COLO829 (cell line): ENCODE measurements around the gene TNFRSF8.
"Not testable (repeated sequence)": the region's sequence is repeated elsewhere in the genome, so short reads cannot be mapped to it uniquely, and the experiment has no call there.

Source experiments
- DNase-seq: peaks from one replicate; pipeline ENCODE4 v3.0.0; 2012; ENCODE audit warnings: low spot score

The TNFRSF8 gene

DNA sequence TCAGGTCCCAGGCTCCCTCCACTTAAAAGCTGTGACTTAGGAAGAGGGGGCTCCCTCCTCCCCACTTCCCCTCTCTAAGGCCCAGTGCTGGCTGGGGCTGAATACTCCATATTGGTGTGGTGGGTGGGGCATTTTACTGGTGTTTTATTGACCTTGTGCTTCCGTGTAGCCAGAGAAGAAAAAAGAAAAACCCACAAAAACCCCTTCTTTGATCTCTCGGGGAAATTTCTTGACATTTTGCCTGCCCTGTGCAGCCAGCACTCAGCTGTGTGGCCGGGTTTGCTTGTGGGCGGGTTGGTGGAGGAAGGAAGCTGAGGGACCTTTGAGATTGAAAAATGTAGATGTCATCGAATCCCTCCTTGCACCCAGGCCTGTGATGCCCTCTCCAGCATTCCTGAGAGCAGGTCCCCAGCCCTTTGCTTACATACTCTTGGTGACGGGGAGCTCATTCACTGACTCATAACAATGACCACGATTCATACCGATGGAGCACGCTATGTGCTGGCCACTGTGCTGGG, 24.8 kb downstream of the TNFRSF8 start:
- no peak for DNase-seq

DNA sequence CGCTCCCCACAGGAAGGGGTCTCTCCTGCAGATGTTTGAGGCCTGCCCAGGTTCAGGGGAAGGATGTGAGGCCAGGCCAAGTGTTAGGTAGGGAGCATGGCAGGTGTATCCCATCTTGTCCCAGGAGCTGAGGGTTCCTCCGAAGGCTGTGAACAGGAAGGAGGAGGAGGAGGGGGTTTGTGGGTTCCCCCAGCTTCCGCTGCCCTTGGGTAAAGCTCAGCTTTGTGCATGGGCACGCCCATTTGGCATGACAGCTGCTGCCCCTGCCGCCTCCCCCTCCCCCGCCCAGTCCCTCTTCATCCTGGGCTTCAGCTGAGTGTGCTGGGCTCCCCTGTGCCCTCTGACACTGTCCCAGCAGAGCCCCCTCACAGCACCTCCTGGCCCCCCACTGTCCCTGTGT, 25.5 kb downstream of the TNFRSF8 start:
- DNase-seq = no peak

DNA sequence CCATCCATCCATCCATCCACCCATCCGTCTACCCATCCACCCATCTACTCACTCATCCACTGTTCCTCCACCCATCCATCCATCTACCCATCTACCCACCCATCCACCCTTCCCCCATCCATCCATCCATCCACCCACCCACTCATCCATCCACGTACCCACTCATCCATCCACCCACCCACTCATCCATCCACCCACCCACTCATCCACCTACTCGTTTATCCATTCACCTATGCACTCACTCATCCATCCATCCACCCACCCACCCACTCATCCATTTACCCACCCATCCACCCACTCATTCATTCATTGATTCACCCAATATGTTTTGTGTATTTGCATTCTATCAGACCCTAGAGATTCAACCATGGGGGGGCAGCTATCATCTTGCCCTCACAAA, 27.2 kb downstream of the TNFRSF8 start:
- no peak for DNase-seq

DNA sequence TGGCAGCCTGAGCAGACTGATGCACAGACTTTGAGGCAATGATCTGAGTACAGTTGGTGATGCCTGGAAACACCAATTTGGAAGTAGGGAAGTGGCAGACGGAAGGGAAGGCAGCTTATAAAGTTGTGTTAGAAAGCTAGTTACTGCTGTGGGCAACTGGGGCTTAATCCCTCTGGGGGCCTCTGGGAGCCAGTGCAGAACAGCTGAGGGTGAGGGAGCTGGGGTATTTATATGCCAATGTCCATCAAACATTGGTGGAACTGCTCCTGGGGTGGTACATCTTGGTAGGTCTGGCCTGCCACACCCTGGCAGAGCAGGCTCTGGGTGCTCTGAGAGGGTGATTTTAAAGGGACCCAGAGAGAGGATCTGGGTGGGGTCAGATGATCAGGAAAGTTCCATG, 28.1 kb downstream of the TNFRSF8 start:
- no peak for DNase-seq

DNA sequence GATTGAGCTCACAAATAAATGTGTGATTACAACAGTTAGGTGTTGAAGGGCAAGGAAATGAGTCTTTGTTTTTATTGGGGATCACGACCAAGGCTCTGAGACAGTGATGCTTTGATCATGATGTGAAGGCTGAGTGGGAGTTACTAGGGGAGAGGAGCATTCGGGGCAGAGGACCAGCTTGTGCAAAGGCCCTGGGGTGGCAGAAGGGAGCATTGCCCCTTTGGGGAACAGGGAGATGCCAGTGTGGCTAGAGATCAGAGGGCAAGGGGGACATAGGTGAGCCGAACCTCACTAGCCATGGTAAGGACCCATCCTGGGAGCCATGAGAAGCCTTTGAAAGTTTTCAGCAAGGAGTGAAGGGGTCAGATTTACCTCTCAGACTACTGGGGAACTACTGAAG, 31.1 kb downstream of the TNFRSF8 start:
- no peak for DNase-seq

DNA sequence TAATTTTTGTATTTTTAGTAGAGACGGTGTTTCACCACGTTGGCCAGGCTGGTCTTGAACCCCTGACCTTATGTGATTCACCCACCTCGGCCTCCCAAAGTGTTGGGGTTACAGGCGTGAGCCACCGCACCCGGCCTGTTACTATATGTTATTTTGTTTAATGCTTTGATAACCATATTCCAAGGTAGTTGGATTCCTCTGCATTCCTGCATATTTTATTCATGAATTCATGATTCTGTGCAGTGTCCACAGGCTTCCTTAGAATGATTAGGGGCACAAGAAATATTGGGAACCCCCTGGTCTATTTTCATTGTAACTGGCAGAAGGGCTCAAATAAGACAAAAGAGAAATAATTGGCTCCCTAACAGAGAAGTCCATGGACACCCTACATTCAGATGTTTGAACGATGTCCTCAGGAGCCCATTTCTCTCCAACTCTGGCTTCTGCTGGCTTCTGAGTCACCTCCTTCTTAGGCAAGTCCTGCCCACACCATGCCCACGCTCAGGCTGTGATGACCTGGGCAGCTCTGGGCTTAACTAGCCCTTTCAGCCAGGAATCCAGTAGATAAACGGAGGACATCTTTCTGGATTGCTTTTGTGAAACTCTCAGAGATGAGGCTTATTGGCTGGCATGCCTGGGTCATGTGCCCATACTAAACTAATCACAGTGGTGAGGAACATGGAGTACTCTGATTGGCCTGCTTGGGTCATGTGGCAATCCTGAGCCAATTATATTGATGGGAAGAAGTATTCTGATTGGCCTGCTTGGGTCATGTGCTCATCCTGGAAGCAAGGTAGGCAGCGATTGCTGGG, 32.6 kb downstream of the TNFRSF8 start:
- peak; percentile 31 for DNase-seq

DNA sequence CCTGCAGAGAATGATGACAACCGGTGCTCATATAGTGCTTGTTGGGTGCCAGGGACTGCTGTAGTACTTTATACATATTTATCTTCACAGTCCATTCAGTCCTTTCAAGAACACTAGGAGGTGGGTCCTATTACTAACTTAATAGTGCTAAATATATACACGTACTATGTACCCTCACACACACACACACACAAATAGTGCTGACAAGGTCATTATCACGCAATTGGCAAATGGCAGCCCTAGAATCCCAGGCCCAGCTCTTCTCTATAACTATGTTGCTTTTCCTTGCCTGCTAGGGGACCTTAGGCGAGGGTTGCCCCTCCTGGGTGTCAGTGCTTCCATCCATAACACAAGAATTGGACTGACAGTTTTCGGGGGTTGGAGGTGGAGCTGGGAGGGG, 33.5 kb downstream of the TNFRSF8 start:
- DNase-seq = no peak

DNA sequence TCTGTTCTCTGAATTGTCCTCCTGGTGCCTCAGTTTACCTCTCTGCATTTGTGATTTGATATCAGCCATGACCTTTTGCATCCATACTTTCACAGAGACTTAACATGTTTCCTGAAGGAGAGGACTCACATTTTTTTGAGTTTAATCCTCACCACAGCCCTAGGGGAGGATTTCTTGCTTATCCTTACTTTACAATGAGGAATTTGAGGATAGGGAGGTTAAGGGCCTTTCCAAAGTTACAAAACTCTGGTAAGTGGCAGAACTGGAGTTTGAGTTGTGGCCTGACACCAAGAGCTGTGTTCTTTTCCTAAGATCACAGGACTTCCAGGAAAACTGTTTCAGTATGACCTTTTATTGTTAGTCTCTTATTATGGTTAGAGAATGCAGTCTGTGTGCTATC, 34.2 kb downstream of the TNFRSF8 start:
- DNase-seq = no peak

DNA sequence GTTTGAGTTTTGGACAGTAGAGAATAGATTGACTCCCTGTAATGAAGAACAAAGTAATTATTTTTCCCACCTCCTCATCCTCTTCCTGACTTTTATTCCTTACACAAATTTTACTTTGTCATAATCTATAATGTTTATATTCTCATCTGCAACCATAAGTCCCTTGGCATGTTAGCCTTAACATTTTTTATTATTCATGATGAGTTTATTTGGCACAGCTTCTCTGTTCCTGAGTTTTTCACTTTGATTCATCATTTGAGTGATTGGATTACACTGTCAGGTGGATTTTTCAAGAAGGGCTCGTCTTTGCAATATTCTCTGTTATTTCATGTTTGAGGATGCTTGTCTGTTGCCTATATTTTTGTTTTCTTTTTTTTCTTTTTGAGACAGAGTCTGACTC, 35.7 kb downstream of the TNFRSF8 start:
- no peak for DNase-seq

DNA sequence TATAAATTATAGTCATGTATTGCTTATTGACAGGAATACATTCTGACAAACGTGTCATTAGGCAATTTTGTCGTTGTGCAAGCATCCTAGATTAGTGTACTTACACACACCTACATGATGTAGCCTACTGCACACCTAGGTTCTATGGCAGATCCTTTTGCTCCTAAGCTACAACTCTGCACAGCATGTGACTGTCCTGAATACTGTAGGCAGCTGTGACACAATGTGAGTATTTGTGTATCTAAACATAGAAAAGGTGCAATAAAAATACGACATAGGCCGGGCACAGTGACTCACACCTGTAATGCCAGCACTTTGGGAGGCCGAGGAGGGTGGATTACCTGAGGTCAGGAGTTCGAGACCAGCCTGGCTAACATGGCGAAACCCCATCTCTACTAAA, 36.5 kb downstream of the TNFRSF8 start:
- DNase-seq = no peak

DNA sequence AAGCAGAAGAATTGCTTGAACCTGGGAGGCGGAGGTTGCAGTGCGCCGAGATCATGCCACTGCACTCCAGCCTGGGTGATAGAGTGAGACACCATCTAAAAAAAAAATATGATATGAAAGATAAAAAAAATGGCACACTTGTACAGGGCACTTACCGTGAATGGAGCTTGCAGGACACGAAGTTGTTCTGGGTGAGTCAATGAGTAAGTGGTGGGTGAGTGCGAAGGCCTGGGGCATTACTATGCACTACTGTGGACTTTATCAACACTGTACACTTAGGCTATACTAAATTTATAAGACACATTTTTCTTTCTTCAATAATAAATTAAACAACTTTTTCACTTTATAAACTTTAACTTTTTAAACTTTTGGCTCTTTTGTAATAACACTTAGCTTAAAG, 37.0 kb downstream of the TNFRSF8 start:
- DNase-seq = no peak

DNA sequence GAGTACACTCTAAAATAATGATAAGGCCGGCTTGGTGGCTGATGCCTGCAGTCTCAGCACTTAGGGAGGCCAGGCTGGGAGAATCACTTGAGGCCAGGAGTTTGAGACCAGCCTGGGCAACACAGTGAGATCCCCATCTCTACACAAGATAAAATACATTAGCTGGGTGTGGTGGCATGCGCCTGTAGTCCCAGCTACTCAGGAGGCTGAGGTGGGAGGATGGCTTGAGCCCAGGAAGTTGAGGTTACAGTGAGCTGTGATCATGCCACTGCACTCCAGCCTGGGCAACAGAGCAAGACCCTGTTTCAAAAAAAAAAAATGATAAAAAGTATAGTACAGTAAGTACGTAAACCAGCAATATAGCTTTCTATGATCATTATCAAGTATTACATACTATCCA, 38.0 kb downstream of the TNFRSF8 start:
- not testable (repeated sequence) for DNase-seq

DNA sequence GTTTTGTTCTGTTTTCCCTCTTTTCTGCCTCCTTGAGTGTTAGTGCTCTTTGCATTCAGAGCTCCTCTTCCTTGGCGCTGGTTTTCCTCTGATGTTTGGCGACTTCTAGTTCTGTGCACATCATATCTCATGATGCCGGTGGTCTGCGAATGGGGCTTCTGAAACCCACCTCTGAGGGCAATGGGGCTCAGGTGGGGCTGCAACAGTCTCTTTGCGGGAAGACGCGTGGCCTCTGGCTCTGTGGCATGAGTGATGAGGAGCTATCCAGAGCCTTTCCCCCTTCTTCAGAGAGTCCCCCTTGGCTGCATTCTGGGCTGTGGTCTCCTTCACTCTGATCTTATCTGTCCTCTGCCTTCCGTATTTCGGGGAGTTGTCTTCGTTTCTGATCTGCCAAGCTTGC, 39.0 kb downstream of the TNFRSF8 start:
- no peak for DNase-seq

DNA sequence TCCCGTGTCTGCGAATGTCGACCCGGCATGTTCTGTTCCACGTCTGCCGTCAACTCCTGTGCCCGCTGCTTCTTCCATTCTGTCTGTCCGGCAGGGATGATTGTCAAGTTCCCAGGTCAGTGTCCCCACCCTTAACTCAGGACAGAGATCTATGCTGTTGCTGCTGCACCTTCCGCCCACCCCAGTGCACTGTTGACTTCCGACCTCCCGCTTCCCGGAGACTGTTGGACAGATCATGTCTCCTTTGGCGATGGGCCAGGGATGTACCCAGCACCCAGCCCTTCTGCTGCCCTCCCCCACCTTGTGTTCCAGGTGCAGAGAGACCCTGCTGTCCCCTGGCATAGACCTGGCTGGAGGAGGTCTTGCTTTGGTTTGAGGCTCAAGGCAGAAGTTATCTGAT, 41.3 kb downstream of the TNFRSF8 start:
- DNase-seq = no peak

DNA sequence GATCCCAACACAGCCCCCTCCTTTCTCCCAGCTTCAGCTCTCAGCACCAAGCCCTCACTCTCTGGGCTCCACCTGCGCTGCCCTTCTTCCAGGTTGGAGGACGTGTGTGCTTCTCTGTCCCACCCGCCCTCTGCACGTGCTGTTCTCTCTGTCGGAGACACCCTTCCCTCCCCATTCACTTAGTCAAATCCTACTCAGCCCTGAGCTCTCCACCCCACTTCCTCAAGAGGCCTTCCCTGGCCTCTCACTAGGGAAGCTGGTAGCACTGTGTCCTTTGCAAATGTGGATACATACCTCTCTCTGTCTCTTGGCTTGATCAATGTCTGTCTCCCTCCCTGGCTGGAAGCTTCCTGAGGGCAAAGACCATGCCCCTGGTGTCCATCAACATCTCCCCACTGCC, 43.0 kb downstream of the TNFRSF8 start:
- no peak for DNase-seq

DNA sequence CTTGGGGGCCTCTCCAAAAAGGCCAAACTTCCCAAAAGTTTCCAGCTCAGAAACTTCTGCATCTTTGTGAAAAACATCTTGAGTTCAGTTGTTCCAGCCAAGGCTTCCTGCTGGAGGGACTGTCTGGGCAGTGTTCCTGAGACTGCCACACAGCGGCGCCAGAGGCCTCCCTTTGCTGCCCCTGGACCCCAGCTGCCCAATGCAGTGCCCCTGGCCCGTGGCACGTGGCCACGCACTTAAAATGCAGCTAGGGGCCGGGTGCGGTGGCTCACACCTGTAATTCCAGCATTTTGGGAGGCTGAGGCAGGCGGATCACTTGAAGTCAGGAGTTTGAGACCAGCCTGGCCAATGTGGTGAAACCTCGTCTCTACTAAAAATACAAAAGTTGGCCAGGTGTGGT, 43.8 kb downstream of the TNFRSF8 start:
- peak; percentile 29 for DNase-seq

DNA sequence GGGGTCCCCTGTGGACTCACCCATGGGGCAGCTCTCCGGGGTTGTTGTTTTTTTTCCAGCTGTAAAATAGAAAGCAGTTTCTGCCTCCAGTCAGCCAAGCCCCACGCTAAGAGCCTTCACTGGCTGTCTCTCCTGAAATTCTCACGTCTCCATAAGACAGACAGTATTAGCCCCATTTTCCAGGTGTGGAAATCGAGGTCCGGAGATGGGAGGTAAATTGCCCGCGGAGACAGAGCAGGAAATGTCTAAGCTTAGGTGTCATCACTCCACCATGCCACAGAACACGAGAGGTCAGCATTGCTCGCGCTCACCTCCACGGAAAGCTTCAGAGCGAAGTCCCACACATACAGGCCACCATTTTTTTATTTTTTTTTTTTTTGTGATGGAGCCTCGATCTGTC, 44.6 kb downstream of the TNFRSF8 start:
- DNase-seq = no peak

DNA sequence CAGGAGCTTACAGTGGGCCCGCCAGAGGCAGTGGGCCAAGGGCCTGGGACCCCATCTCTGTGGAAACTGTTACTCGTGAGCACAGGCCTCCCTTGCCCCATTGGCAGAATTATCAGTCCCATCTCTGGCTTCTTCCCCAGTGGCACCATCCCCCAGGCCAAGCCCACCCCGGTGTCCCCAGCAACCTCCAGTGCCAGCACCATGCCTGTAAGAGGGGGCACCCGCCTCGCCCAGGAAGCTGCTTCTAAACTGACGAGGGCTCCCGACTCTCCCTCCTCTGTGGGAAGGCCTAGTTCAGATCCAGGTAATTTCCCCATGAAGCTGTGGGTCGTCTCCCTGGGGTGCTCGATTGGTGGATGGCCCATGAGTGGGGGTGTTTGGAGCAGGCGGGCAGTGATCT, 46.8 kb downstream of the TNFRSF8 start:
- DNase-seq = no peak

DNA sequence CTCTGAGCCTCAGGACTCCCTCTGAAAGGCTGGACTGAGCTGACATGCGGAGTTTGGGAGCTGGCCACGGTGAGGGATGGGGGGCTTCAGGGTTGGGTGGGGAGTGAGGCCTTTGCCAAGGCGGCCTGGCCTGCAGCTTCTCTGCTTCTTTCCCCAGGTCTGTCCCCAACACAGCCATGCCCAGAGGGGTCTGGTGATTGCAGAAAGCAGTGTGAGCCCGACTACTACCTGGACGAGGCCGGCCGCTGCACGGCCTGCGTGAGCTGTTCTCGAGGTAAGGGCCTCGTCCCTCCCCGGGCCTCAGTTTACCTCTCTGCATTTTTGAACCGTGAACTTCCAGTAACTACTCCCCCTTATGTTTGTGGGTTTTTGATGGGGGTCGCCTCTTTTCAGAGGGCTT, 48.6 kb downstream of the TNFRSF8 start:
- no peak for DNase-seq

DNA sequence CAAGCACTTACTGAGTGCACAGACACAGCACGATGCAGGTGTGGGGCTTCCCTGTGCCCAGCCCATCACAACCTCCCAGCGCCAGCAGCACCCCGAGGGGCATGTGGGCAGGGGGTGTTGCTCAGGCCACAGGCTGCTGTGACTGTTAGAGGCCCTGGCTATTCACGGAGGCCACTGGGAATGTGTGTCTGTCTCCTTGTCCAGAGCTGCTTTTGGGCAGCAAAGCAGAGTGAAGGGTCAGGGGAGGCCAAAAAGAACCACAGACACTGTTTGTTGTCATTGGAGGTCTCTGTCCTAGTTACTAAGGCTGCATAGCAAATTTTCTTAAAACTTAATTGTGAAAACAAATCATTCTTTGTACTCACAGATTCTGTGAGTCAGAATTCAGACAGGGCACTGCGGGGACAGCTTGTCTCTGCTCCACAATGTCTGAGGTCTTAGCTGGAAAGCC, 49.6 kb downstream of the TNFRSF8 start:
- peak; percentile 92 for DNase-seq

DNA sequence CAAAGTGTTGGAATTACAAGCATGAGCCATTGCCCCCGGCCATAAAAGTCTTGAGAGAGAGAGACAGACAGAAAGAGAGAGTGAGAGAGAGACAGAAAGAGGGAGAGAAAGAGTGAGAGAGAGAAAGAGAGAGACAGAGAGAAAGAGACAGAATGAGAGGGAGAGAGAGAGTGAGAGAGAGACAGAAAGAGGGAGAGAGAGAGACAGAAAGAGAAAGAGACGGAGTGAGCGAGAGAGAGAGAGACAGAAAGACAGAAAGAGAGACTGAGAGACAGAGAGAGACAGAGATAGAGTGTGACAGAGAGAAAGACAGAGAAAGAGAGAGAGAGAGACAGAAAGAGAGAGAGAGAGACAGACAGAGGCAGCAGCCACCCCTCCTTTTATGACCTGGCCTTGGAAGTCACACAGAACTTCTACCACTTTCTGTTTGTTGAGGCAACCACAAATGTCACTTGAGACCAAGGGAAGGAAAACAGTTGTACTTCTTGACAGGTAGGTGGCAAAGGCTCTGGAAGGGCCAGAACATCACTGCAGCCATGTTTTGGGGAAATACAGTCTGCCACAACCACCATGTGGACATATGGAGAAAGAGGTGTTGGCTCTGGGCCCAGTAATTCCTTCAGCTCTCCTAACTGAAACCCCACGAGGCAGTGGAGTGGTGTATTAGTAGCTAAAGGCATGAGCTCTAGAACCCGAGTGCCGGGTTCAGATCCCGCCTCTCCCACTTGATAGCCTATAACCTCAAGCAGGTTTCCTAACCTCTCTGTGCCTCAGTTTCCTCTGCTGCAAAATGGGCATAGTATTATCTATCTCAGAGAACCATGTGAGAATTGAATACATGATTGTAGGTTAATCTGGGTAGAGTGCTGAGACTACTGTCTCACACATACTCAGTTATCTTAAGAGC, 50.6 kb downstream of the TNFRSF8 start:
- no peak for DNase-seq

DNA sequence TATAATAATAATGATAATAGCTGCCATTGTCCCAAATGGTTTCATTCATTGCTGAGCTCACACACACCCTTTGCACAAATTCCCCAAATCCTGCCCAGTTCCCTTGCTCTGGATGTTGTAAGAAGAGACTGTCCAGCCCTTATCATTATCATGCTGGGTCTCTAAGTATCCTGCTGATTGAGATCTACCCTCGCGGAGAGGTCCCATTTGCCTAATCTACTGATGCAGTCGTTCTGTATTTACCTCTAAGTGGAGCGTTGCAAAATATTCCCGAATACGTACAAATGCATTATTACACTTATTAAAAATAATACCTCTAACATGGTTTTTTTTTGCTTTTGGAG, 51.2 kb downstream of the TNFRSF8 start:
- DNase-seq = no peak

DNA sequence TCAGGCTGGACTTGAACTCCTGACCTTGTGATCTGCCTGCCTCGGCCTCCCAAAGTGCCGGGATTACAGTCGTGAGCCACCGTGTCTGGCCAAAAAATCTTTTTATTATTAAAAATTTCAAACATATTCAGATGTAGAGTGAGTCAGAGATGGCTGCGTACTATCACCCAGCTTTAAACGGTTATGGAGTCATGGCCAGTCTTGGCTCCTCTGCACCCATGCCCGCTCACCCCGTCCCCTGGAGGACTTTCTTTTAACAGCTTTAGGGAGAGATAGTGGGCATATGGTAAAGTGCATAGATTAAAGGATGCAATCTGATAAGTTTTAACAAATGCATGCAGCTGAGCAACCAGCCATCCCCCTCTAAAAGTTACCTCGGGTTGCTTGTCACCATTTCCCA, 51.8 kb downstream of the TNFRSF8 start:
- DNase-seq = no peak
